ENCODE data around the gene MYBBP1A.

Gene MYBBP1A

DNA sequence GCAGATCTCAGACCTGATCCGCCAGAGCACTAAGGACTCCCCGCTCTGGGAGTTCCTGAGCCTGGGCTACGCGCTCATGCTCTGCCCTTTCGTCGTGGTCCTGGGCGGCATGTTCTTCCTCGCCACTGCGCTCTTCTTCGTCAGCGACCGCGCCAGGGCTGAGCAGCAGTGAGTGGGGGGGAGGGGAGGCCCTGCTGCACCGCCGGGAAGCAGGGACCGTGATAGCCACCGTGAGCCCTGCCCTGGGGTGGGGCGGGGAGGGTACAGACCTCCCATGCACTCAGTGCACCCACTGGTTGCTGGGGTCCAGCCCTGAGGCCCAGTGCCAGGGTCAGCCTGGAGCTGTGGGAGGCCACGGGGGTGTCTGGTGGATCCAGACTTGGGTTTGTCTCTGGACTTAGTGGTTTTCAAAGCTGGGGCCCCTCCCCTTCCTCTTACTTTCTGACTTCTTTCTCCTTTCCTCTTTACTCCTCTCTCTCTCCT is 18.9 kb downstream of the MYBBP1A start:
- TF ChIP-seq Cebpa-rat (IDR thresholded peaks at IDR 0.05), result no peak
- Histone ChIP-seq H4K20me1 (peaks cover 0 to 82% (median 50%) of the 10 kb centered on the region in 11 experiments; a peak in 19 of 22 replicates), H3K9ac (peak overlapping the region in 9 of 11 experiments; percentile 18 to 65 (median 38); a peak in 10 of 22 replicates), H3K27me3 (no peaks in the 10 kb centered on the region), H3K4me3 (no peak overlapping the region), H3K27ac (peak overlapping the region in 9 of 11 experiments; percentile 38 to 68 (median 54); a peak in 13 of 22 replicates), H3K36me3 (peaks cover 27 to 46% (median 43%) of the 10 kb centered on the region in 11 experiments), H3K9me3 (replicated peaks in 1 of 11) (no peaks in the 10 kb centered on the region), H3K4me1 (peaks cover 56 to 94% (median 81%) of the 10 kb centered on the region in 10 experiments), H3K4me2 (peak overlapping the region; percentile 52 to 78 (median 70))

DNA sequence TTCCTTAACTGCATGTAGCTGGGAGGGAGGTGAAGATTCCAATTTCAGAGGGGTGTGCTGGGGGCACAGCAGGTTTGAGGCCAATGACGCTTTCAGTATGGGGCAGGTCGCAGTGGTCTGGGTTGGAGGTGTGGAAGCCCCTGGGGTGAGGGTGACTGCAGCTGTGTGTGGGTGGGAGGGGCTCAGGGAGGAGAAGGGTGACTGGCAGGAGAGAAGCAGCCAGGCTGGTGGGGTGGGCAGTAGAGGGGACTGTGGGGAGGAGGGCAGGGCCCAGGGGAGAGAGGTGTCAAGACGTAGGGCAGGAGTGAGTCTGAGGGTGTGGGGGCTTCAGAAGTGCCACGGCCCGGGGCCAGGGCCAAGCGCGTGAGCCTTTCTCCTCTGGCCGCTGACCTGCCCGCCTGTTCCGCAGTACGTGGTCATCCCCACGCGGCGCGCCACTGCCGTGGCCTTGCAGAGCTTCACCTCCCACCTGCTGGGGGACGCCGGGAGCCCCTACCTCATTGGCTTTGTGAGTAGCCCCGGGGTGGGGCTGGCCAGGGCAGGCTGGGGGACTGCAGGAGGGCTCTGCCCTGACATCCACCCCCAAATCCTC is 19.4 kb downstream of the MYBBP1A start:
- Histone ChIP-seq H3K36me3 (peaks cover 24 to 41% (median 38%) of the 10 kb centered on the region in 11 experiments), H3K27ac (0 out of 22 replicates have a peak overlapping the region, but pooled peaks of 3 of the 11 experiments have one; percentile 12 to 40 (median 40)), H4K20me1 (peaks cover 0 to 76% (median 45%) of the 10 kb centered on the region in 11 experiments; a peak in 19 of 22 replicates), H3K4me1 (peaks cover 59 to 99% (median 85%) of the 10 kb centered on the region in 10 experiments), H3K27me3 (no peaks in the 10 kb centered on the region), H3K9me3 (replicated peaks in 1 of 11) (no peaks in the 10 kb centered on the region), H3K9ac (peak overlapping the region in 1 of 11 experiments; percentile 15; a peak in 2 of 22 replicates), H3K4me2 (peak overlapping the region in 6 of 11 experiments; percentile 5 to 92 (median 18); a peak in 4 of 22 replicates), H3K4me3 (no peak overlapping the region)
- TF ChIP-seq Cebpa-rat (IDR thresholded peaks at IDR 0.05), result no peak

DNA sequence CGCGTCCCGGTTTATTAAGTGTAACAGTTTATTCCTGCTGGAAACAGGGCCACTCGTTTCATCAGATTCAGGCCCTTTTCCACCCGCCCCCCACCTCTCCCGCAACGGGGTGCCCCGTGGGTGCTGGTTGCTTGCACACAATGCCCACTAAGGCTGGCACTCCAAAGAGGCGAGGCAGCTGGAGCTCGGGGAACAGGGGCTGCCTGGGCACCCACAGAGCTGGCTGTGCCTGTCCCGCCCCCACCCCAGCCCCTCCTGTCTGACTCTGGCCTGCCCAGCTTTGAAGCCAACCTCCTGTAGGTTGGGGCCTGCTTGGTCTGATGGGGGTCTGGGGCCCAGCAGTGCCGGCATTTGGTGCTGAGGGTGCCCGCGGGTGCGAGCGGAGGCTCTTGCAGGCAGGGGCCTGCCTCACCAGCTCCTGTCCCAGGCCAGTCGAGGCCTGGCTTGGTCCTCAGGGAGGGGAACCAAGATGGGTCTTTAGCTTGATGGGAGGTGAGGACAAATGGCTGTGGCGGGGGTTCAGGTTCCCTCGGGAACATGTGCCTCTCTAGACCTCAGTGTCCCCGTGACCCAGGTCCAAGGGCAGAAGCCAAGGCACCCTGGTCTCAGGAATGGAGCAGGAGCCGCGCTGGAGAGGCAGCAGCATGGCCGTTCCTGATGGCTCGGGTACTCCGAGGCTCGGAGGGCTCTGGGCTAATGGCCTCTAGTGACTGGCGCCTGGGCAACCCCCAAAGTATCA is 20.1 kb downstream of the MYBBP1A start:
- peak overlapping the region in 10 of 11 experiments; percentile 9 to 92 (median 45); a peak in 11 of 22 replicates for H3K4me2 ChIP-seq
- H3K36me3 ChIP-seq, result peaks cover 18 to 34% (median 31%) of the 10 kb centered on the region in 11 experiments
- no peak for TF ChIP-seq Cebpa-rat (IDR thresholded peaks at IDR 0.05)
- no peaks in the 10 kb centered on the region for H3K9me3 ChIP-seq (replicated peaks in 1 of 11)
- peaks cover 0 to 70% (median 38%) of the 10 kb centered on the region in 11 experiments; a peak in 18 of 22 replicates for H4K20me1 ChIP-seq
- no peaks in the 10 kb centered on the region for H3K27me3 ChIP-seq
- no peak overlapping the region for H3K4me3 ChIP-seq
- H3K9ac ChIP-seq, result peak overlapping the region in 3 of 11 experiments; percentile 8 to 37 (median 15); a peak in 3 of 22 replicates
- H3K27ac ChIP-seq, result peak overlapping the region in 5 of 11 experiments; percentile 1 to 50 (median 40); a peak in 5 of 22 replicates
- H3K4me1 ChIP-seq, result peaks cover 59 to 98% (median 88%) of the 10 kb centered on the region in 10 experiments

DNA sequence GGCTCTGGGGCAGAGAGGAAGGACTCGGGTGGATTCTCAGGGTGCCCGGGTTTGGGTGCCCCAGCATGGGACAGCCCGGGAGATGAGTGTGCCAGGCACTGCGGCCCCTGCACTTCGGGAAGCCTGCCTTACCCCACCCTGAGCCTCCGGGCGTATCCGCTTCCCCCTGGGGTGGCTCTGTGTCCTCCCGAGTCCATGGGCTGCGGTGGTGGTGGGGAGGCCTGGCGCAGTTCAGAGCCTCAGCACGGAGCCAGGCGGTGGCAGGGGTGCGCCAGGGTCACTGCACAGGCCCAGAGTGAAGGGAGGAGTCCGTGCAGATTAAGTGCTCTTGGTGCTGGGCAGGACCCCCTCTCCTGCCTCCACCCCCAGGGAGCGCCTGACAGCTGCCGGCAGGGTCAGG is 20.7 kb downstream of the MYBBP1A start:
- peak overlapping the region in 8 of 11 experiments; percentile 22 to 50 (median 26); a peak in 7 of 22 replicates for H3K27ac ChIP-seq
- no peak for TF ChIP-seq Cebpa-rat (IDR thresholded peaks at IDR 0.05)
- peaks cover 12 to 28% (median 25%) of the 10 kb centered on the region in 11 experiments for H3K36me3 ChIP-seq
- no peaks in the 10 kb centered on the region for H3K9me3 ChIP-seq (replicated peaks in 1 of 11)
- H3K9ac ChIP-seq, result peak overlapping the region in 6 of 11 experiments; percentile 8 to 49 (median 30); a peak in 5 of 22 replicates
- peaks cover 59 to 98% (median 89%) of the 10 kb centered on the region in 10 experiments for H3K4me1 ChIP-seq
- peak overlapping the region; percentile 36 to 92 (median 45); a peak in 21 of 22 replicates for H3K4me2 ChIP-seq
- no peaks in the 10 kb centered on the region for H3K27me3 ChIP-seq
- peaks cover 0 to 64% (median 32%) of the 10 kb centered on the region in 11 experiments; a peak in 18 of 22 replicates for H4K20me1 ChIP-seq
- no peak overlapping the region for H3K4me3 ChIP-seq

DNA sequence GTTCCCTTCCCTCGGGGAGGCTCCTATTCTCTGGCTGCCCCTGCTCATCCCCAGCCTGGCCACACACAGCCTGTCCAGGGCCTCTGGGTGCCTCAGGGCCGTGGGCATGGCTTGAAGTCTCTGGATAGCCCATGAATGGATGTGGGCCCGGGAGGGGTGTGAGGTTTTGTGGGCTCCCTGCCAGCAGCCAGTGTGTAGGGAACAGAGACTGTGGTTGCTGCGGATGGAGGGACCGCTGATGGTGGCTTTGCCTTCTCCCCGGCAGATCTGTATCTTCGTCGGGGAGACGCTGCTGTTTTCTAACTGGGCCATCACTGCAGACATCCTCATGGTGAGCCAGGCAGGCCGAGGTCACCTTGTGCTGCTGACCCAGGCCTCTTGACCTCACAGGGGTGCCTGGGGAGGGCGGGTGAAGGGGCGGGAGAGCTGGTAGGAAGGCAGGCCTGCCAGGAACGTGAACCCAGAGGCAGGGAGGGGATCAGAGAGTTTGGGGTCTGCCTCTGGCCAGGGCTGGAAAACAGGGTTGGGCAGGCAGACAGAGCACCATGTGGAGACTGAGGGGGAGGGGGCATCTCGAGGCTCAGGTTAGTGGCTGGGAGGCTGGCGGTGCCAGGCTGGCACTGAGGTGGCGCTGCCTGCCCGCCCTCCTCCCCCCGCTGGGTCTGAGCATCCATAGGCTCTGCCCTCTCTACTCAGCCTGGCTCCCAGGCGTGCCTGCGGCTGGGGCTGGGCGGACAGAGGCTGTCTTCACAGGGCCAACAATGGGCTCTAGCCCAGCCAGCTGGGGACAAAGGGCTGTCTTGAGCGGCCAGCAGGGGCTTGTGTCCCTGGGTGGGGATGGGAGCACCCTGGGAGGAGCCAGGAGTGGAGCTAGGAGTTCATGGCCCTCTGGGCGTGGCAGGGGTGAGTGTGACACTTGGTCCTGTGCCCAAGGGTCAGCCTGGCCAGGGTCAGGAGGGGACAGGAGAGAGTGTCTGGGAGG is 21.4 kb downstream of the MYBBP1A start:
- H3K9me3 ChIP-seq (replicated peaks in 1 of 11), result no peaks in the 10 kb centered on the region
- peaks cover 5 to 21% (median 18%) of the 10 kb centered on the region in 11 experiments; a peak in 21 of 22 replicates for H3K36me3 ChIP-seq
- TF ChIP-seq Cebpa-rat (IDR thresholded peaks at IDR 0.05), result no peak
- peak overlapping the region in 8 of 11 experiments; percentile 22 to 50 (median 26); a peak in 7 of 22 replicates for H3K27ac ChIP-seq
- peak overlapping the region in 7 of 11 experiments; percentile 8 to 49 (median 23); a peak in 5 of 22 replicates for H3K9ac ChIP-seq
- H3K4me1 ChIP-seq, result peaks cover 59 to 98% (median 89%) of the 10 kb centered on the region in 10 experiments
- H3K4me3 ChIP-seq, result no peak overlapping the region
- H3K27me3 ChIP-seq, result no peaks in the 10 kb centered on the region
- H4K20me1 ChIP-seq, result peaks cover 0 to 57% (median 25%) of the 10 kb centered on the region in 11 experiments; a peak in 18 of 22 replicates
- H3K4me2 ChIP-seq, result peak overlapping the region; percentile 36 to 92 (median 45)

DNA sequence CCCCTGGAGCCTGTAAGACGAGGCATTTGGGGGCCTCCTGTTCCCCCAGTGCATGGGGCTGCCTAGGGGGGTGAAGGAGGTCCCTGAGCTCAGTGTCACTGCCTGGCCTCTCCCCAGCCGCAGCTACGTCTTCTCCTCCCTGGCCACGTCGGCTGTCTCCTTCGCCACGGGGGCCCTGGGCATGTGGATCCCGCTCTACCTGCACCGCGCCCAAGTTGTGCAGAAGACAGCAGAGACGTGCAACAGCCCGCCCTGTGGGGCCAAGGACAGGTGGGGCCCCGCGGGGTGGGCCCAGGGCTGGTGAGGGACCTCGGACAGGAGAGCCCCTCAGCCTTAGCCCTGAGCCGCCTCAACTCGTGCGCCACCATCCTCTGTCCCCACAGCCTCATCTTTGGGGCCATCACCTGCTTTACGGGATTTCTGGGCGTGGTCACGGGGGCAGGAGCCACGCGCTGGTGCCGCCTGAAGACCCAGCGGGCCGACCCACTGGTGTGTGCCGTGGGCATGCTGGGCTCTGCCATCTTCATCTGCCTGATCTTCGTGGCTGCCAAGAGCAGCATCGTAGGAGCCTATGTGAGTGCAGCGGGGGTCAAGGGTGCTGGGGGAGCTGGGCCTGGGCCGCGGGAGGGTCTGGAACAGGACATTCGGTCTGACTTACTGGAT is 22.2 kb downstream of the MYBBP1A start:
- no peaks in the 10 kb centered on the region for H3K27me3 ChIP-seq
- H3K9me3 ChIP-seq (replicated peaks in 1 of 11), result no peaks in the 10 kb centered on the region
- H3K27ac ChIP-seq, result peak overlapping the region in 1 of 11 experiments; percentile 26; a peak in 1 of 22 replicates
- no peak overlapping the region for H3K4me3 ChIP-seq
- H3K36me3 ChIP-seq, result peaks cover 0 to 13% (median 10%) of the 10 kb centered on the region in 11 experiments; a peak in 16 of 22 replicates
- H3K4me1 ChIP-seq, result peaks cover 55 to 98% (median 89%) of the 10 kb centered on the region in 10 experiments
- peak overlapping the region in 8 of 11 experiments; percentile 7 to 92 (median 80); a peak in 11 of 22 replicates for H3K4me2 ChIP-seq
- TF ChIP-seq Cebpa-rat (IDR thresholded peaks at IDR 0.05), result no peak
- H3K9ac ChIP-seq, result 0 out of 22 replicates have a peak overlapping the region, but pooled peaks of 1 of the 11 experiments have one; percentile 13
- H4K20me1 ChIP-seq, result peaks cover 0 to 49% (median 17%) of the 10 kb centered on the region in 11 experiments; a peak in 18 of 22 replicates

All from BLaER1 treated with 17β-estradiol and CSF1 and Interleukin-3, amounts not matched to agents 10 nM and 100 nM (cell line).